BE2C (cell line): ENCODE results near the gene PHF21A.

Source experiments
- DNase-seq: peaks from one replicate; pipeline ENCODE4 v3.0.0-alpha.2; 2020
- H3K27me3 ChIP-seq: fragments of 250-450 bp; sonication (Bioruptor Pico); 2 replicates; pipeline ENCODE4 v1.5.1; 2020; ENCODE audit warnings: mild to moderate bottlenecking
- H3K36me3 ChIP-seq: fragments of 250-450 bp; sonication (Bioruptor Pico); 2 replicates; pipeline ENCODE4 v1.5.1; 2020; ENCODE audit warnings: mild to moderate bottlenecking
- H3K4me1 ChIP-seq: fragments of 250-450 bp; sonication (Bioruptor Pico); 2 replicates; pipeline ENCODE4 v1.5.1; 2020
- H3K4me3 ChIP-seq: 2 replicates; pipeline ENCODE4 v1.5.1; 2011; ENCODE audit warnings: low read depth, low read length
- H3K9me3 ChIP-seq: fragments of 250-450 bp; sonication (Bioruptor Pico); 2 replicates; pipeline ENCODE4 v1.5.1; 2020
- TF ChIP-seq, protein P1 (sequence below): IDR thresholded peaks from 2 replicates; pipeline ENCODE4 v1.5.1; 2012; ENCODE audit warnings: mild to moderate bottlenecking, low read depth, low read length

PHF21A gene

DNA sequence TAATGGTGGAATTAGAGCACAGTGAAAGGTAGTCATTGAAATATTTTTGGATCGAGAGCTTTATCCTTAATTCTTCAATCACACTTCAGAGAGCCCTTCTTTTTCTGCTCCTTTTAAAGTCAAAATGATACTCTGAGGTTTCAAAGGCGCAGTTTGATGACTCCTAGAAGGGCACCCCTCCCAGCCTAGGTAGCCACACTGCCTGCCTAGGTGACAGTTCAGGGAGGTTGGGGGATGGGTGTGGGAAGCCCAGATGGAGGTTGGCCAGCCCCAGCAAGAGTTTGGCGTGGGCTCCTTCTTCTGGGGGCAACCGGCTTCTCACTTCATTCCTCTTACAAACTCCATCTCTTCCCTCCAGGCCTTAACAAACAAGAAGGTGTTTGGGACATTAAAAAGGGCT is 28.6 kb upstream of the PHF21A start:
- no peaks in the 10 kb centered on the region for H3K9me3 ChIP-seq
- H3K27me3 ChIP-seq, result no peaks in the 10 kb centered on the region
- DNase-seq, result no peak
- no peak overlapping the region for H3K4me3 ChIP-seq
- no peaks in the 10 kb centered on the region for H3K4me1 ChIP-seq
- no peaks in the 10 kb centered on the region for H3K36me3 ChIP-seq
- TF ChIP-seq, protein P1, sequence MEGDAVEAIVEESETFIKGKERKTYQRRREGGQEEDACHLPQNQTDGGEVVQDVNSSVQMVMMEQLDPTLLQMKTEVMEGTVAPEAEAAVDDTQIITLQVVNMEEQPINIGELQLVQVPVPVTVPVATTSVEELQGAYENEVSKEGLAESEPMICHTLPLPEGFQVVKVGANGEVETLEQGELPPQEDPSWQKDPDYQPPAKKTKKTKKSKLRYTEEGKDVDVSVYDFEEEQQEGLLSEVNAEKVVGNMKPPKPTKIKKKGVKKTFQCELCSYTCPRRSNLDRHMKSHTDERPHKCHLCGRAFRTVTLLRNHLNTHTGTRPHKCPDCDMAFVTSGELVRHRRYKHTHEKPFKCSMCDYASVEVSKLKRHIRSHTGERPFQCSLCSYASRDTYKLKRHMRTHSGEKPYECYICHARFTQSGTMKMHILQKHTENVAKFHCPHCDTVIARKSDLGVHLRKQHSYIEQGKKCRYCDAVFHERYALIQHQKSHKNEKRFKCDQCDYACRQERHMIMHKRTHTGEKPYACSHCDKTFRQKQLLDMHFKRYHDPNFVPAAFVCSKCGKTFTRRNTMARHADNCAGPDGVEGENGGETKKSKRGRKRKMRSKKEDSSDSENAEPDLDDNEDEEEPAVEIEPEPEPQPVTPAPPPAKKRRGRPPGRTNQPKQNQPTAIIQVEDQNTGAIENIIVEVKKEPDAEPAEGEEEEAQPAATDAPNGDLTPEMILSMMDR, result no peak

DNA sequence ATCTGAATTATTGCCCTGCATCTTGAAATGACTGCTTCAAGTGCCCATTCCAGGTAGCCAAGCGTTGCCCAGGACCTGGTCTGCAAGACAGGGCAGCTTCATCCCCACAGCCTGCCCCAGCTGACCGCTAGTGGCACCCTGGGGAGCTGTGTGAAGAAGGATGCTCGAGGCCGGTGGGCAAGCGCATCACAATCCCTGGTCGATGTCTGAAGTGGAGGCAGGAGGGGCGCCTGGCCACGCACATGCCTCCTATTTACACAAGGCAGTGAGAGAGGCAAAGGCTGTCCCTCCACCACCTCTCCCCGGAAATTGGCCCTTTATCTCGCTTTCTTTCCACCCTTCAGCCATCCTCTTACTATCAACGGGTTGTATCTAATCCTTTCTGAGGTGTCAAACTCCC is 28.1 kb upstream of the PHF21A start:
- Histone ChIP-seq H3K9me3 (no peaks in the 10 kb centered on the region), H3K36me3 (no peaks in the 10 kb centered on the region), H3K4me1 (no peaks in the 10 kb centered on the region), H3K27me3 (no peaks in the 10 kb centered on the region), H3K4me3 (no peak overlapping the region)
- no peak for DNase-seq
- TF ChIP-seq, protein P1, result no peak

DNA sequence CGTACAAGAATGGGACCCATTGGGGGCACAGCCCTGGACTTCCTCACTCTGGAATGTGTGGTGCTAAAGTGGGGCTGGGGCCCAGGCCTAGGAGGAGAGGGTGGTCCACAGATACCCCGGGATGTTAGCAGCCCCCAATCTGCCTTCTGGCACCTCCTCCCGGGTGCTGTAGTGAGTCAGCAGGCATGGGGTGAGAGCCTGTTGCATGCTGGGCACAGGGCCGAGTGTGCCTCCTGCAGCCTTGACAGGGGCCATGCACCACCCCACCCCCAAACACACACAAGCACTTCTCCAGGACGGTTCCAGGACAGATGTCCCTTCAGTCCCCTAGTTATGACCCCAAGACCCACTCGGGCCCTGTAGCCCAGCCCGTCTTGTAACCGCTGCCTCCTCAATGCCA is 23.5 kb upstream of the PHF21A start:
- H3K36me3 ChIP-seq, result no peaks in the 10 kb centered on the region
- H3K9me3 ChIP-seq, result no peaks in the 10 kb centered on the region
- DNase-seq, result no peak
- no peaks in the 10 kb centered on the region for H3K4me1 ChIP-seq
- no peak overlapping the region for H3K4me3 ChIP-seq
- TF ChIP-seq, protein P1, result no peak
- H3K27me3 ChIP-seq, result no peaks in the 10 kb centered on the region

DNA sequence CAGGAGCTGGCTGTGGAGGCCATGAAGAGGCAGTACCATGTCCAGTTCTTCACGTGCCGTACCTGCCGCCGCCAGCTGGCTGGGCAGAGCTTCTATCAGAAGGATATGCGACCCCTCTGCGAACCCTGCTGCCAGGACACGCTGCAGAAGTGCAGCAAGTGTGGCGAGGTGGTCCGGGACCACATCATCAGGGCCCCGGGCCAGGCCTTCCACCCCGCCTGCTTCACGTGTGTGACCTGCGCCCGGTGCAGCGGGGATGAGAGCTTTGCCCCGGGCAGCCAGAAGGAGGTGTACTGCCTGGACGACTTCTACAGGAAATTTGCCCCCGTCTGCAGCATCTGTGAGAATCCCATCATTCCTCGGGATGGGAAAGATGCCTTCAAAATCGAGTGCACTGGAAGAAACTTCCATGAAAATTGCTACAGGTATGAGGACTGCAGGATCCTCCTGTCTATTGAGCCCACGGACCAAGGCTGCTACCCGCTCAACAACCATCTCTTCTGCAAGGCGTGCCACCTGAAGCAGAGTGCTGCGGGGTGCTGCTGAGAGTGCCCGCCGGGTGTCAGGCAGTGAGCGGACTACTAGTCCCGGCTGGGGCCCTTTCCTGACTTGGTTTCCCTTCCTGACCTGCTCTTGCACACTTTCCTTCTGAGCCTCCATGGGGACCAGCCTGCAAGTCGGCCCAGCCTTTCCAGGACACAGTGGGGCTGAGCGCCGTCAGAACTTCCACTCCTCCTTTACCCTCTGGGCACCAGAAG is 22.0 kb upstream of the PHF21A start:
- no peak overlapping the region for H3K4me3 ChIP-seq
- TF ChIP-seq, protein P1, result no peak
- H3K36me3 ChIP-seq, result no peaks in the 10 kb centered on the region
- H3K27me3 ChIP-seq, result no peaks in the 10 kb centered on the region
- no peak for DNase-seq
- no peaks in the 10 kb centered on the region for H3K9me3 ChIP-seq
- no peaks in the 10 kb centered on the region for H3K4me1 ChIP-seq

DNA sequence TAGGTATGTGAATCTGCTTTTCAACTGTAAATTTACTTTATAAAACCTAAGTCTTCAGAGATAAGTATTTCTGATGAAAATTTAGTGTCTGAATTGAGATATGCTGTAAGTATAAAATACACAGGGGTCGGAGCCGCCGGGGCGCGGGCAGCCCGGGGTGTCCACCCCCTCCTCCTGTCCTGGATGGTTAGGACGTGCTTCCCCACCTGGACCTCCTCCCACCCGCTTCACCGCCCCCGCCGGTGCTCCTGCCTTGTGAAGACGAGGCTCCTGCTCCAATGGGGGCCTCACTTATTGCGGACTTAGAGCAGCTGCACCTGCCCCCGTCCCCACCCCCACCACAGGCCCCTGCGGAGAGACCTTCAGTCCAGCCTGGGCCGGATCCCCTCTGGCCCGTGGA is 21.3 kb upstream of the PHF21A start:
- H3K4me3 ChIP-seq, result no peak overlapping the region
- H3K36me3 ChIP-seq, result no peaks in the 10 kb centered on the region
- H3K27me3 ChIP-seq, result no peaks in the 10 kb centered on the region
- no peaks in the 10 kb centered on the region for H3K4me1 ChIP-seq
- DNase-seq, result no peak
- H3K9me3 ChIP-seq, result no peaks in the 10 kb centered on the region
- TF ChIP-seq, protein P1, result no peak

DNA sequence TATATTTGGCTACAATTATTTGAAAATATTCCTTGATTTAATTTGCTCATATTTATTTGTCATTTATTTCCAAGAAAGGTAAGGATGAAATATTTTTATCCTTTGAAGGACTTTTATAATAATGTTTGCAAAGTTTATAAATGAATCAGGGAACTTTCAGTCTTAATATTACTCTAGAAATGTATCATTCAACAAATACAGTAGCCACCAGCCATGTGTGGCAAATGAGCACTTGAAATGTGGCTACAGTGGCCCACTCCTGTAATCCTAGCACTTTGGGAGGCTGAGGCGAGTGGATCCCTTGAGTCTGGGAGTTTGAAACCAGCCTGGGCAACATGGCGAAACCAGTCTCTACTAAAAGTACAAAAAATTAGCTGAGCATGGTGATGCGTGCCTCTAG is 20.3 kb upstream of the PHF21A start:
- TF ChIP-seq, protein P1, result no peak
- Histone ChIP-seq H3K27me3 (no peaks in the 10 kb centered on the region), H3K36me3 (no peaks in the 10 kb centered on the region), H3K9me3 (no peaks in the 10 kb centered on the region), H3K4me1 (no peaks in the 10 kb centered on the region), H3K4me3 (no peak overlapping the region)
- no peak for DNase-seq
